ENCODE measurements around the gene GNGT1. TPM values are rescaled to one million over a fixed set of nuclear protein-coding genes. Genes with fewer than 3 reads are reported as not detected.

Gene GNGT1
- total and polyA plus RNA-seq, 5 donors: not detected

GRCh38 chr7:93921607-93922566, 15.5 kb downstream of the GNGT1 start, which contains the start of gene GNG11:
Gene GNG11 (plus strand): TSS chr7:93921735. CDS start chr7:93922138, 403 bp downstream.
- Histone ChIP-seq H3K9me3 (ENCODE audit: control insufficient read depth, low read length) (no peaks in the 10 kb centered on the region), H3K27ac (ENCODE audit: low read length) (peak within 1 kb of the TSS; percentile 93), H3K27me3 (ENCODE audit: control insufficient read depth, insufficient read depth) (no peaks in the 10 kb centered on the region), H3K4me1 (ENCODE audit: control insufficient read depth, insufficient read depth, low read length) (peaks cover 2% of the 10 kb centered on the region), H3K4me3 (ENCODE audit: low read length) (peak within 1 kb of the TSS; percentile 88)
- 2% methylated on average over 39 of the region's 39 CpGs for WGBS
- intact Hi-C loops (cut with DNase I): loop anchor here in 1 of 4 donors (10.0 kb wide), 1 partner anchor 83 kb away; the partner anchor contains the start of gene BET1
- ATAC-seq (peak; percentile 96 to 99), DNase-seq (peak; percentile 90 to 95 (median 95))

- no peak for ATAC-seq
Measured at GRCh38 chr7:93923296-93923695, 16.9 kb downstream of the GNGT1 start.

GRCh38 chr7:93923942-93924341, 17.6 kb downstream of the GNGT1 start:
- Histone ChIP-seq H3K4me3 (ENCODE audit: low read length) (peak overlapping the region; percentile 88), H3K27me3 (ENCODE audit: control insufficient read depth, insufficient read depth) (no peaks in the 10 kb centered on the region)
- DNase-seq: no peak

More at GRCh38 chr7:93923296-93923695, 16.9 kb downstream of the GNGT1 start:
- DNase-seq: no peak
- Histone ChIP-seq H3K27ac (ENCODE audit: low read length) (no peak overlapping the region), H3K27me3 (ENCODE audit: control insufficient read depth, insufficient read depth) (no peaks in the 10 kb centered on the region), H3K4me1 (ENCODE audit: control insufficient read depth, insufficient read depth, low read length) (peaks cover 2% of the 10 kb centered on the region), H3K9me3 (ENCODE audit: control insufficient read depth, low read length) (no peaks in the 10 kb centered on the region), H3K4me3 (ENCODE audit: low read length) (peak overlapping the region; percentile 88)
- intact Hi-C loops (cut with DNase I): loop anchor here in 1 of 4 donors (10.0 kb wide), 1 partner anchor 82 kb away; the partner anchor contains the start of gene BET1
- 23% methylated on average over 6 of the region's 6 CpGs for WGBS

GRCh38 chr7:93926800-93927199, 20.4 kb downstream of the GNGT1 start:
- 50% methylated on average over 1 of the region's 1 CpG for WGBS
- Histone ChIP-seq H3K27ac (ENCODE audit: low read length) (no peak overlapping the region), H3K4me1 (ENCODE audit: control insufficient read depth, insufficient read depth, low read length) (peaks cover 2% of the 10 kb centered on the region), H3K9me3 (ENCODE audit: control insufficient read depth, low read length) (no peaks in the 10 kb centered on the region), H3K4me3 (ENCODE audit: low read length) (no peak overlapping the region), H3K27me3 (ENCODE audit: control insufficient read depth, insufficient read depth) (no peaks in the 10 kb centered on the region)
- no peak for DNase-seq
- peak in 1 of 2 donors; percentile 23 for ATAC-seq
- intact Hi-C loops (cut with DNase I): loop anchor here in 1 of 4 donors (10.0 kb wide), 1 partner anchor 78 kb away; the partner anchor contains the start of gene BET1

More at GRCh38 chr7:93923942-93924341, 17.6 kb downstream of the GNGT1 start:
- H3K9me3 ChIP-seq (ENCODE audit: control insufficient read depth, low read length): no peaks in the 10 kb centered on the region
- intact Hi-C loops (cut with DNase I): loop anchor here in 1 of 4 donors (10.0 kb wide), 1 partner anchor 81 kb away; the partner anchor contains the start of gene BET1
- H3K4me1 ChIP-seq (ENCODE audit: control insufficient read depth, insufficient read depth, low read length): peaks cover 2% of the 10 kb centered on the region
- no peak for ATAC-seq
- 17% methylated on average over 1 of the region's 1 CpG for WGBS
- no peak overlapping the region for H3K27ac ChIP-seq (ENCODE audit: low read length)

GRCh38 chr7:93927585-93927984, 21.2 kb downstream of the GNGT1 start:
- Histone ChIP-seq H3K27ac (ENCODE audit: low read length) (no peak overlapping the region), H3K27me3 (ENCODE audit: control insufficient read depth, insufficient read depth) (no peaks in the 10 kb centered on the region), H3K4me3 (ENCODE audit: low read length) (no peak overlapping the region), H3K9me3 (ENCODE audit: control insufficient read depth, low read length) (no peaks in the 10 kb centered on the region), H3K4me1 (ENCODE audit: control insufficient read depth, insufficient read depth, low read length) (peaks cover 2% of the 10 kb centered on the region)
- 47% methylated on average over 3 of the region's 3 CpGs for WGBS
- no peak for DNase-seq
- peak; percentile 44 to 68 for ATAC-seq
- intact Hi-C loops (cut with DNase I): loop anchor here in 1 of 4 donors (10.0 kb wide), 1 partner anchor 77 kb away; the partner anchor contains the start of gene BET1

- H3K4me3 ChIP-seq (ENCODE audit: low read length): no peak overlapping the region
- H3K9me3 ChIP-seq (ENCODE audit: control insufficient read depth, low read length): no peaks in the 10 kb centered on the region
- H3K4me1 ChIP-seq (ENCODE audit: control insufficient read depth, insufficient read depth, low read length): peaks cover 2% of the 10 kb centered on the region
- DNase-seq (no peak), ATAC-seq (no peak)
- H3K27ac ChIP-seq (ENCODE audit: low read length): no peak overlapping the region
- 69% methylated on average over 3 of the region's 3 CpGs for WGBS
- H3K27me3 ChIP-seq (ENCODE audit: control insufficient read depth, insufficient read depth): no peaks in the 10 kb centered on the region
- intact Hi-C loops (cut with DNase I): no loop called here
Measured at GRCh38 chr7:93931655-93932054, 25.3 kb downstream of the GNGT1 start.

- no peaks in the 10 kb centered on the region for H3K27me3 ChIP-seq (ENCODE audit: control insufficient read depth, insufficient read depth)
- no peak overlapping the region for H3K27ac ChIP-seq (ENCODE audit: low read length)
- ATAC-seq (no peak), DNase-seq (no peak)
- H3K4me3 ChIP-seq (ENCODE audit: low read length): no peak overlapping the region
- WGBS: 89% methylated on average over 3 of the region's 3 CpGs
- no peaks in the 10 kb centered on the region for H3K9me3 ChIP-seq (ENCODE audit: control insufficient read depth, low read length)
- intact Hi-C loops (cut with DNase I): no loop called here
- no peaks in the 10 kb centered on the region for H3K4me1 ChIP-seq (ENCODE audit: control insufficient read depth, insufficient read depth, low read length)
Measured at GRCh38 chr7:93933156-93933555, 26.8 kb downstream of the GNGT1 start.

- WGBS: 77% methylated on average over 2 of the region's 2 CpGs
- no peak for ATAC-seq
- intact Hi-C loops (cut with DNase I): no loop called here
Measured at GRCh38 chr7:93935102-93935501, 28.7 kb downstream of the GNGT1 start.

GRCh38 chr7:93937818-93938217, 31.5 kb downstream of the GNGT1 start:
- WGBS: 93% methylated on average over 1 of the region's 1 CpG
- no peak overlapping the region for H3K27ac ChIP-seq (ENCODE audit: low read length)
- DNase-seq: no peak

More at GRCh38 chr7:93935102-93935501, 28.7 kb downstream of the GNGT1 start:
- Histone ChIP-seq H3K4me3 (ENCODE audit: low read length) (no peak overlapping the region), H3K4me1 (ENCODE audit: control insufficient read depth, insufficient read depth, low read length) (no peaks in the 10 kb centered on the region), H3K27me3 (ENCODE audit: control insufficient read depth, insufficient read depth) (no peaks in the 10 kb centered on the region), H3K9me3 (ENCODE audit: control insufficient read depth, low read length) (no peaks in the 10 kb centered on the region), H3K27ac (ENCODE audit: low read length) (no peak overlapping the region)
- peak in 2 of 3 donors; percentile 18 to 64 for DNase-seq

GRCh38 chr7:93938293-93938692, 31.9 kb downstream of the GNGT1 start:
- no peak overlapping the region for H3K27ac ChIP-seq (ENCODE audit: low read length)

More at GRCh38 chr7:93937818-93938217, 31.5 kb downstream of the GNGT1 start:
- intact Hi-C loops (cut with DNase I): no loop called here
- ATAC-seq: no peak
- Histone ChIP-seq H3K4me3 (ENCODE audit: low read length) (no peak overlapping the region), H3K9me3 (ENCODE audit: control insufficient read depth, low read length) (no peaks in the 10 kb centered on the region), H3K27me3 (ENCODE audit: control insufficient read depth, insufficient read depth) (no peaks in the 10 kb centered on the region), H3K4me1 (ENCODE audit: control insufficient read depth, insufficient read depth, low read length) (no peaks in the 10 kb centered on the region)

GRCh38 chr7:93941945-93942344, 35.6 kb downstream of the GNGT1 start:
- Histone ChIP-seq H3K4me1 (ENCODE audit: control insufficient read depth, insufficient read depth, low read length) (peaks cover 2% of the 10 kb centered on the region), H3K9me3 (ENCODE audit: control insufficient read depth, low read length) (no peaks in the 10 kb centered on the region), H3K27ac (ENCODE audit: low read length) (no peak overlapping the region), H3K27me3 (ENCODE audit: control insufficient read depth, insufficient read depth) (no peaks in the 10 kb centered on the region), H3K4me3 (ENCODE audit: low read length) (no peak overlapping the region)
- intact Hi-C loops (cut with DNase I): no loop called here
- ATAC-seq (no peak), DNase-seq (no peak)
- 89% methylated on average over 2 of the region's 2 CpGs for WGBS

More at GRCh38 chr7:93938293-93938692, 31.9 kb downstream of the GNGT1 start:
- Histone ChIP-seq H3K4me3 (ENCODE audit: low read length) (no peak overlapping the region), H3K9me3 (ENCODE audit: control insufficient read depth, low read length) (no peaks in the 10 kb centered on the region), H3K4me1 (ENCODE audit: control insufficient read depth, insufficient read depth, low read length) (no peaks in the 10 kb centered on the region), H3K27me3 (ENCODE audit: control insufficient read depth, insufficient read depth) (no peaks in the 10 kb centered on the region)
- intact Hi-C loops (cut with DNase I): no loop called here
- DNase-seq (no peak), ATAC-seq (no peak)

Data from right cardiac atrium (tissue), 5 donors.